Vagina (tissue), 2 donors: ENCODE measurements around the gene CBX4. TPM values are rescaled to one million over a fixed set of nuclear protein-coding genes. Genes with fewer than 3 reads are reported as not detected.

ENCODE experiments used
- DNase-seq, 2 donors: peaks; one replicate each; pipeline ENCODE4 v3.0.0-alpha.2; 2017; ENCODE audit errors: extremely low spot score in 2 of 2
- H3K27ac ChIP-seq: fragments of 200-600 bp; sonication (generic); one replicate; pipeline ENCODE4 v1.5.1; 2019
- H3K27me3 ChIP-seq: fragments of 200-600 bp; sonication (generic); one replicate; pipeline ENCODE4 v1.5.1; 2019
- H3K36me3 ChIP-seq, 2 donors: fragments of 200-600 bp; sonication (generic); one replicate each; pipeline ENCODE4 v1.5.1; 2017 to 2019
- H3K4me1 ChIP-seq: fragments of 200-600 bp; sonication (generic); one replicate; pipeline ENCODE4 v1.5.1; 2019
- H3K4me3 ChIP-seq, 2 donors: fragments of 200-600 bp; sonication (generic); 1 replicate in 1 of 2; 2 replicates in 1 of 2; pipeline ENCODE4 v1.5.1; 2016 to 2019
- H3K9me3 ChIP-seq: fragments of 200-600 bp; sonication (generic); one replicate; pipeline ENCODE4 v1.5.1; 2019
- CTCF ChIP-seq, 3 experiments: fragments of 450-650 bp in 2 of 3; fragments of 200-600 bp in 1 of 3; sonication (generic) in 1 of 3; IDR thresholded peaks; one replicate each; pipeline ENCODE4 v1.5.1; 2017 to 2019; ENCODE audit warnings: antibody characterized with exemption in 3 of 3, mild to moderate bottlenecking in 2 of 3, moderate library complexity in 2 of 3
- POLR2A ChIP-seq, 2 donors: fragments of 450-650 bp; IDR thresholded peaks; one replicate each; pipeline ENCODE4 v1.6.1; 2017; ENCODE audit warnings: antibody characterized with exemption in 2 of 2, mild to moderate bottlenecking in 2 of 2, moderate library complexity in 2 of 2
- POLR2AphosphoS5 ChIP-seq, 2 donors: sonication (generic); formaldehyde crosslinking; IDR thresholded peaks; one replicate each; pipeline ENCODE4 v1.9.0; 2017; ENCODE audit warnings: antibody characterized with exemption in 2 of 2, mild to moderate bottlenecking in 2 of 2, low read depth in 1 of 2; ENCODE audit not compliant: insufficient read depth in 1 of 2
- intact Hi-C: fragments of 100-400 bp; cut with DNase I; formaldehyde crosslinking; loops from one replicate; pipeline ENCODE4 v1.15.1; 2023
- total RNA-seq: library from RNA; depleted of rRNA; stranded (reverse); fragments of >200 nt; gene quantifications from one replicate; pipeline ENCODE4 v1.2.3, GENCODE V29; 2016

Gene CBX4
- total RNA-seq, 1 donor from 2014 or later = 13.0 TPM

DNA sequence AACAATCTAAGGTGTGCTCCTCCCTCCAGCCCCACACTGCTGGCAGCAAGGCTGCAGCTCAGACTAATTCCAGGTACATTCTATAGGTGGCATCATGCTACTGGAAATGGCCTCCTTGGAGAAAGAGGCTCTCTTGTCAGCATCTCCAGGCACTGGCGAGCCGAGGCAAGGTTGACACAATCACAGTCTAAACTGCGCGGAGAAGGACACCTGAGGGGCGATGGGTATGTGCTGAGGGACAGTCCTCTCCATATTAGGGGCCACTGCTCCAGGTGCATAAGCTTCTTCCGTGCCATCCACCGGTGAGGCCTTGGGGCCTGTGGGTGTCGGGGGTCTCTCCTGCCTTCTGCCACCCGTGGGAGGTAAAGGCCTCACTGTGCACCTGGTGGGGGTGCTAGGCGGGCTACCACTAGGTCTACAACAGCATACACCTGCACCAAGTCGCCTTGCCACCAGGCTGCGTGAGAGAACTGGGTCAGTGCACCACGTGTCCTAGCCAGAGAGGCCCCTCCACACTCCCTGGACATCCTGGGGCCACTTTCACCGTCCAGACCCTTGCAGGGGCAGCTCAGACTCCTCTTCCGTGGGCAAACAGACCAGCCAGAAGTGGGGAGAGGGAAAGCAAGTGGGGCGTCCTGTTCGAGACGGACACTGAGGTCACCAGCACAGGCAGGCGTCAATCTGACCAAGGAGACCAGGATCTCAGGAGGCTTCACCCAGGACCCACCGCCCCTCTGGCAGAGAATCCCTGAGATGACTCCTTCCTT lies 30.3 kb downstream of the CBX4 start:
- H3K9me3 ChIP-seq = no peaks in the 10 kb centered on the region
- no peak overlapping the region for H3K4me3 ChIP-seq
- TF ChIP-seq POLR2A (IDR thresholded peaks at IDR 0.05) = no peak
- no peak for TF ChIP-seq CTCF (IDR thresholded peaks at IDR 0.05)
- no peak for TF ChIP-seq POLR2AphosphoS5 (IDR thresholded peaks at IDR 0.05; ENCODE audit: insufficient read depth in 1 of 2, low read depth in 1 of 2)
- H3K27ac ChIP-seq = no peak overlapping the region
- H3K36me3 ChIP-seq = no peaks in the 10 kb centered on the region
- H3K4me1 ChIP-seq = peaks cover 38% of the 10 kb centered on the region
- H3K27me3 ChIP-seq = peaks cover 39% of the 10 kb centered on the region
- intact Hi-C loops = no loop called here
- no peak for DNase-seq

GRCh38 chr17:79806863-79807720 lies 32.1 kb downstream of the CBX4 start:
- no peak for TF ChIP-seq POLR2A (IDR thresholded peaks at IDR 0.05)
- intact Hi-C loops = no loop called here
- H3K4me1 ChIP-seq = peaks cover 48% of the 10 kb centered on the region

DNA sequence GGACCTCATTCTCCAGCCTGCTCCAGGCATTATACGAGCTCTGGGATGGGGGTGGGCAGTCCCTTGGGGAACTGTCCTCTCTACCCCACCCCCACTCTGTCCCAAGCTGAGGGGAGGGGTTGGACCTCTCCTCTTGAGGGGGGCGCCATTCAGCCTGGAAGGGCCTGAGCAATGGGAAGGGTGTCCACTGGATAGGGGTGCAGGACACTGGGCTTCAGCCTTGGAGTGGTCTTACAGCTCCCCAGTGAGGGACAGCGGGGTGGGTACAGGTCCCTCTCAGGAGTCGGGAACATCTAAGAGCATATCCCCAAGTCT lies 32.8 kb downstream of the CBX4 start:
- TF ChIP-seq CTCF (IDR thresholded peaks at IDR 0.05) (no peak), POLR2A (IDR thresholded peaks at IDR 0.05) (no peak), POLR2AphosphoS5 (IDR thresholded peaks at IDR 0.05; ENCODE audit: insufficient read depth in 1 of 2, low read depth in 1 of 2) (no peak)
- intact Hi-C loops = no loop called here
- DNase-seq = no peak
- Histone ChIP-seq H3K27me3 (peaks cover 49% of the 10 kb centered on the region), H3K36me3 (no peaks in the 10 kb centered on the region), H3K27ac (no peak overlapping the region), H3K9me3 (no peaks in the 10 kb centered on the region), H3K4me1 (peaks cover 45% of the 10 kb centered on the region), H3K4me3 (no peak overlapping the region)

More at GRCh38 chr17:79806863-79807720, 32.1 kb downstream of the CBX4 start:
- Histone ChIP-seq H3K36me3 (no peaks in the 10 kb centered on the region), H3K4me3 (no peak overlapping the region), H3K27me3 (peaks cover 48% of the 10 kb centered on the region), H3K9me3 (no peaks in the 10 kb centered on the region), H3K27ac (no peak overlapping the region)
- no peak for DNase-seq

DNA sequence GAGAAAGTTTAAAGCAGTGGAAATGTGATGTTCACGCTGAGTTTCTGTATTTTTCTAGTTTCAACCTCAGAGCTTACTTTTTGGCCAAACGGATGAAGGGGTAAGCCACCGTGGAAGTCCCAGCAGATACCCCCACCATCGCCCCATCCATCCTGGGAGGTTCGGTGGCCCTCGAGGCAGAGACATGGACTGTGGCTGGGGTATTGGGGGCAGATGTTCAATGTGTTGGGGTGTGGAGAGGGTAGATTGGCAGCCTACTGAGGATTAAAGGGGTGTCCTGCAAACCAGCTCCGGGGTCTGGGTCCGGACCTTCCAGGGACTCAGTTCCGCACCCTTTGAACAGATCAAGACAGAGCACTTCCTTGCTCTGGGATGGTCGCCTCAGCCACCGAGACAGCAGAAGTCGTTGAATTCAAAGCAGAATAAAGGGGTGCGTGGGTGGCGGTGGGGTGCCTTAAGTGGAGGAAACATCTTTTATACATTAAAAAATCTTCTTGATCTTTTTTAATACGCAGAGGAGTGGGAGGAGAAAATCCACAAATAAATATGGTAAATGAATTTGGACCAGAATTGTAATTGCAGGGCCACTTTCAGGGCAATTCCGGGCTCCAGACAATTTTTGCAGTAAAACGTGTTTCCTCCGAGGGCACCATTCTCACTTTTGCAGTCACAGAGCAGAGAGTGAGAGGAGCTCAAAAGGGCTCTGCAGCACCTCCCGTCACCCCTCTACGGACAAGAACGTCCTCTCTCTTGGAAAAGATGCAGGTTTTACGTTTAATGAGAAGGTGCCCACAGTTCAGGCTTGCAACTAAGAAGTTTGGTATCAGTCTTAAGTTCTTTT lies 34.2 kb downstream of the CBX4 start:
- peaks cover 46% of the 10 kb centered on the region for H3K27me3 ChIP-seq
- intact Hi-C loops = no loop called here
- H3K36me3 ChIP-seq = no peaks in the 10 kb centered on the region

More for the DNA sequence above, 34.2 kb downstream of the CBX4 start:
- H3K9me3 ChIP-seq = no peaks in the 10 kb centered on the region
- peaks cover 45% of the 10 kb centered on the region for H3K4me1 ChIP-seq
- no peak for DNase-seq
- H3K27ac ChIP-seq = no peak overlapping the region
- TF ChIP-seq POLR2AphosphoS5 (IDR thresholded peaks at IDR 0.05; ENCODE audit: insufficient read depth in 1 of 2, low read depth in 1 of 2) (no peak), POLR2A (IDR thresholded peaks at IDR 0.05) (no peak), CTCF (IDR thresholded peaks at IDR 0.05) (no peak)
- no peak overlapping the region for H3K4me3 ChIP-seq
